IPS-15b (cell line): ENCODE results near the gene PCK2.

Experiments
- H3K27me3 ChIP-seq: one replicate; pipeline ENCODE4 v1.6.1; 2013; ENCODE audit warnings: low read length; ENCODE audit not compliant: control insufficient read depth, insufficient read depth
- H3K36me3 ChIP-seq: one replicate; pipeline ENCODE4 v1.6.1; 2013; ENCODE audit warnings: low read length; ENCODE audit not compliant: control insufficient read depth, insufficient read depth
- H3K4me1 ChIP-seq: one replicate; pipeline ENCODE4 v1.6.1; 2013; ENCODE audit warnings: mild to moderate bottlenecking, low read length; ENCODE audit not compliant: control insufficient read depth, insufficient read depth
- H3K4me3 ChIP-seq: one replicate; pipeline ENCODE4 v1.5.1; 2013; ENCODE audit warnings: low read depth, low read length
- H3K9ac ChIP-seq: one replicate; pipeline ENCODE4 v1.6.1; 2013; ENCODE audit warnings: low read depth, mild to moderate bottlenecking, low read length
- H3K9me3 ChIP-seq: one replicate; pipeline ENCODE4 v1.6.1; 2013; ENCODE audit warnings: mild to moderate bottlenecking, low read length; ENCODE audit not compliant: control insufficient read depth, insufficient read depth

PCK2 gene

GRCh38 chr14:24141097-24141880 lies 47.2 kb downstream of the PCK2 start, which contains the start of gene EMC9:
Gene EMC9 (minus strand): TSS chr14:24141591. CDS start chr14:24141304, 287 bp downstream.
- peak within 1 kb of the TSS; percentile 91 for H3K9ac ChIP-seq
- H3K9me3 ChIP-seq, result no peaks in the 10 kb centered on the region
- peaks cover 27% of the 10 kb centered on the region for H3K36me3 ChIP-seq
- no peaks in the 10 kb centered on the region for H3K27me3 ChIP-seq
- peaks cover 9% of the 10 kb centered on the region for H3K4me1 ChIP-seq
- H3K4me3 ChIP-seq, result peak within 1 kb of the TSS; percentile 99

GRCh38 chr14:24143511-24143910 lies 49.4 kb downstream of the PCK2 start:
- H3K9ac ChIP-seq, result no peak overlapping the region
- no peak overlapping the region for H3K4me3 ChIP-seq
- H3K4me1 ChIP-seq, result peaks cover 4% of the 10 kb centered on the region
- no peaks in the 10 kb centered on the region for H3K27me3 ChIP-seq
- H3K9me3 ChIP-seq, result no peaks in the 10 kb centered on the region
- H3K36me3 ChIP-seq, result peaks cover 21% of the 10 kb centered on the region

DNA sequence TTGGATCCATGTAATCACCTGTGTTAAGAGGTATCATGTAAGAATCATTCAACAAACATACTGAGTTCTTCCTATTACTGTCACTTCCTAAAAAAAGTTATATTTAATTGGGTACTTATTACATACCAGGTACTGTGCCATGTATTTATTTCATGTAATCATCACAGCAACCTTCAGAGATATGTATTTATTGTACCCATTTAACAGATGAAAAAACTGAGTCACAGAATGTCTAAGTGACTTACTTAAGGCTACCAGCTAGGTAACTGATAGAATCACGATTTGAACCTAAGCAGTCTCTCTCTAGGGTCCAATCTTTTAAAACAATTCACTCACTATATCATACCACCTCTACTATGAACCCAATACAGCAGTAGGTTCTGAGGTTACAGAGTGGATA lies 50.3 kb downstream of the PCK2 start:
- Histone ChIP-seq H3K4me3 (no peak overlapping the region), H3K9ac (no peak overlapping the region), H3K36me3 (peaks cover 18% of the 10 kb centered on the region), H3K9me3 (no peaks in the 10 kb centered on the region), H3K4me1 (peaks cover 6% of the 10 kb centered on the region), H3K27me3 (no peaks in the 10 kb centered on the region)

DNA sequence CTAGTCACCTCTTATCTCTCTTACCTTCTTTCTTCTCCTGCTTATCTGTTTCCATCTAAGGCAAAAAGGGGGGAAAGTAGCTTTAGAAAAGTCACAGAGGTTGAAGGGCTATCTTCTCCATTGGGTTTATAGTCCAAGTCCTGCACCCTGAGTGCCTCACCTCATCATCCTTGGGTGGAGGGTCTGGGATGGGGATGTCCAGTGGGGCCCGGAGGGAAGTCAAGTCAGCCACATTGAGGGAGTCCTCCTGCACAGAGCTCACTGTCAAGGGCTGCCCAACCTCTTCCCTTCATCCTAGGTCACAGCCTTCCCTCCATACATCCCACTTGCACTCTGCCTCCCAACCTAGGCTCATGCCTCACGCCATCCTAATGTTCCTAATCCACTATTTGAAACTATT lies 51.1 kb downstream of the PCK2 start:
- Histone ChIP-seq H3K36me3 (peaks cover 24% of the 10 kb centered on the region), H3K9ac (no peak overlapping the region), H3K9me3 (no peaks in the 10 kb centered on the region), H3K27me3 (no peaks in the 10 kb centered on the region), H3K4me1 (peaks cover 3% of the 10 kb centered on the region), H3K4me3 (peak overlapping the region; percentile 92)

- H3K27me3 ChIP-seq, result no peaks in the 10 kb centered on the region
- peak overlapping the region; percentile 87 for H3K9ac ChIP-seq
- no peaks in the 10 kb centered on the region for H3K9me3 ChIP-seq
- peak overlapping the region; percentile 92 for H3K4me3 ChIP-seq
- H3K36me3 ChIP-seq, result peaks cover 28% of the 10 kb centered on the region
- peaks cover 3% of the 10 kb centered on the region for H3K4me1 ChIP-seq
Observed at GRCh38 chr14:24145690-24146452, 51.8 kb downstream of the PCK2 start.

GRCh38 chr14:24146453-24146977 lies 52.4 kb downstream of the PCK2 start, which contains the start of gene PSME2:
Gene PSME2 (minus strand): TSS chr14:24146610. CDS start chr14:24146581, 29 bp downstream.
- Histone ChIP-seq H3K4me1 (peaks cover 3% of the 10 kb centered on the region), H3K9me3 (no peaks in the 10 kb centered on the region)

GRCh38 chr14:24146978-24147760 lies 53.1 kb downstream of the PCK2 start, which contains the start of gene RNF31:
Gene RNF31 (plus strand): TSS chr14:24147498. CDS start chr14:24147699, 201 bp downstream.
- H3K9ac ChIP-seq, result peak within 1 kb of the TSS; percentile 87
- H3K4me3 ChIP-seq, result peak within 1 kb of the TSS; percentile 98
- peaks cover 40% of the 10 kb centered on the region for H3K36me3 ChIP-seq
- no peaks in the 10 kb centered on the region for H3K27me3 ChIP-seq
- H3K4me1 ChIP-seq, result peaks cover 3% of the 10 kb centered on the region
- no peaks in the 10 kb centered on the region for H3K9me3 ChIP-seq

More at GRCh38 chr14:24146453-24146977, 52.4 kb downstream of the PCK2 start, which contains the start of gene PSME2:
- Histone ChIP-seq H3K4me3 (peak within 1 kb of the TSS; percentile 98), H3K27me3 (no peaks in the 10 kb centered on the region), H3K9ac (peak within 1 kb of the TSS; percentile 87), H3K36me3 (peaks cover 34% of the 10 kb centered on the region)

GRCh38 chr14:24147761-24148428 lies 53.8 kb downstream of the PCK2 start:
- H3K36me3 ChIP-seq, result peaks cover 44% of the 10 kb centered on the region

DNA sequence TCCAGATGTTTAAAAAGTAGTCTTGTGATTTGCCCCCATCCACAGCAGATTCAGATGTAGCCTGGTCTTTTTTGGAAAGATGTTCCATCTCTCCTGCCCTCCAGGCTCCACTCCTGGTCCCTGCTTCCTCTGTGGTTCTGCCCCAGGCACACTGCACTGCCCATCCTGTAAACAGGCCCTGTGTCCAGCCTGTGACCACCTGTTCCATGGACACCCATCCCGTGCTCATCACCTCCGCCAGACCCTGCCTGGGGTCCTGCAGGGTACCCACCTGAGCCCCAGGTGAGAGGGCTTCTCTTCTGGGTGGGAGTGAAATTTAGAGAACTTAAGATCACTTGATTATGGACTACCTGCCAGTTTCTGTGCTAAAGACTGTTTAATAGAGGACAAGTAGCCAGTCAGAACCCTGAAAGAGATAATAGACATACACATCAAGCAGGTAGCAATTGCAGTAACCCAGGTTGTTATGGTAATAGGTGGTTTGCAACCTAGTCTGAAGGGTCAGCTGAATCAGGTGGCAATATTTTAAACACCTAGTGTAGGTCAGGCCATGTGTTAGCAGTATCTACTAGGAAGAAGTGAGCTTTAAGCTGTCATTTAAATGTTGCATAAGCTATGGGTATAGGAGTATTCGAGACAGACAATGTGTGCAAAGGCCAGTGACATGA lies 55.3 kb downstream of the PCK2 start:
- H3K9ac ChIP-seq, result no peak overlapping the region

More at GRCh38 chr14:24147761-24148428, 53.8 kb downstream of the PCK2 start:
- peaks cover 3% of the 10 kb centered on the region for H3K4me1 ChIP-seq
- H3K9ac ChIP-seq, result peak overlapping the region; percentile 81
- H3K9me3 ChIP-seq, result no peaks in the 10 kb centered on the region
- H3K4me3 ChIP-seq, result peak overlapping the region; percentile 98
- H3K27me3 ChIP-seq, result no peaks in the 10 kb centered on the region

GRCh38 chr14:24150061-24150460 lies 56.0 kb downstream of the PCK2 start:
- Histone ChIP-seq H3K36me3 (peaks cover 40% of the 10 kb centered on the region), H3K9ac (no peak overlapping the region), H3K27me3 (no peaks in the 10 kb centered on the region), H3K4me1 (peaks cover 3% of the 10 kb centered on the region), H3K9me3 (no peaks in the 10 kb centered on the region), H3K4me3 (no peak overlapping the region)

More for the DNA sequence above, 55.3 kb downstream of the PCK2 start:
- Histone ChIP-seq H3K4me3 (no peak overlapping the region), H3K27me3 (no peaks in the 10 kb centered on the region), H3K4me1 (peaks cover 3% of the 10 kb centered on the region), H3K36me3 (peaks cover 38% of the 10 kb centered on the region), H3K9me3 (no peaks in the 10 kb centered on the region)
